Cardiac muscle cell (in vitro differentiated cells and primary cell): ENCODE measurements around the gene BFSP1. TPM values are rescaled to one million over a fixed set of nuclear protein-coding genes. Genes with fewer than 3 reads are reported as not detected.

ENCODE experiments used
- DNase-seq, 2 donors: peaks; one replicate each; pipeline versions ENCODE4 v3.0.0 to v3.0.0-alpha.2; 2010 to 2017; ENCODE audit warnings: low read depth in 1 of 2, low spot score in 1 of 2
- H3K27ac ChIP-seq: fragments of 200-600 bp; sonication (generic); 2 replicates; pipeline ENCODE4 v1.5.1; 2016
- H3K27me3 ChIP-seq: fragments of 200-600 bp; sonication (generic); 2 replicates; pipeline ENCODE4 v1.6.0; 2016; ENCODE audit warnings: control low read depth
- H3K36me3 ChIP-seq: fragments of 200-600 bp; sonication (generic); 2 replicates; pipeline ENCODE4 v1.5.1; 2016; ENCODE audit warnings: control low read depth
- H3K4me1 ChIP-seq: fragments of 200-600 bp; sonication (generic); 2 replicates; pipeline ENCODE4 v1.8.1; 2017; ENCODE audit warnings: low read depth, mild to moderate bottlenecking, mixed run types
- H3K4me3 ChIP-seq: fragments of 200-600 bp; sonication (generic); 2 replicates; pipeline ENCODE4 v1.5.1; 2016; ENCODE audit warnings: mild to moderate bottlenecking
- H3K9me3 ChIP-seq: fragments of 200-600 bp; sonication (generic); 2 replicates; pipeline ENCODE4 v1.5.1; 2017; ENCODE audit warnings: low read depth, mild to moderate bottlenecking, control low read depth
- CTCF ChIP-seq: IDR thresholded peaks from 2 replicates; pipeline ENCODE4 v1.5.1; 2012; ENCODE audit warnings: low read depth, mild to moderate bottlenecking, low read length
- polyA plus RNA-seq: library from polyadenylated mRNA; unstranded; fragments of >200 nt; fragmentation: Nextera tagmentation; extraction: Ambion mirVana; gene quantifications from 2 replicates; pipeline ENCODE4 v1.2.1, GENCODE V29; 2016
- total RNA-seq: library from RNA; depleted of rRNA; stranded (reverse); fragments of >200 nt; gene quantifications from 2 replicates; pipeline ENCODE4 v1.2.3, GENCODE V29; 2016

BFSP1 gene
- total RNA-seq (3.2 and 7.1 TPM in 2 replicates), polyA plus RNA-seq (4.9 and 5.3 TPM in 2 replicates)

- H3K9me3 ChIP-seq = no peaks in the 10 kb centered on the region
- no peak for TF ChIP-seq CTCF
- peaks cover 10% of the 10 kb centered on the region for H3K4me1 ChIP-seq
- H3K36me3 ChIP-seq = no peaks in the 10 kb centered on the region
- H3K27me3 ChIP-seq = no peaks in the 10 kb centered on the region
- peak within 1 kb of the TSS; percentile 33 for H3K4me3 ChIP-seq
- H3K27ac ChIP-seq = peak within 1 kb of the TSS; percentile 84
- peak; percentile 77 to 80 for DNase-seq
Observed at GRCh38 chr20:17530716-17531664, at the start of gene BFSP1. TSS of gene BFSP1 (minus strand) at chr20:17531379. CDS start at chr20:17531329, 50 bp downstream.

GRCh38 chr20:17580895-17581294 lies 49.7 kb upstream of the BFSP1 start:
- Histone ChIP-seq H3K4me1 (peaks cover 15% of the 10 kb centered on the region), H3K27me3 (no peaks in the 10 kb centered on the region), H3K36me3 (no peaks in the 10 kb centered on the region), H3K9me3 (no peaks in the 10 kb centered on the region), H3K4me3 (no peak overlapping the region), H3K27ac (peak overlapping the region; percentile 62)
- TF ChIP-seq CTCF = no peak
- no peak for DNase-seq

GRCh38 chr20:17579369-17580039 lies 48.3 kb upstream of the BFSP1 start:
- no peak for TF ChIP-seq CTCF
- Histone ChIP-seq H3K27ac (no peak overlapping the region), H3K36me3 (no peaks in the 10 kb centered on the region), H3K9me3 (no peaks in the 10 kb centered on the region), H3K27me3 (no peaks in the 10 kb centered on the region), H3K4me3 (no peak overlapping the region), H3K4me1 (peaks cover 17% of the 10 kb centered on the region)
- DNase-seq = no peak

GRCh38 chr20:17576215-17576614 lies 45.0 kb upstream of the BFSP1 start:
- no peak for DNase-seq
- Histone ChIP-seq H3K36me3 (no peaks in the 10 kb centered on the region), H3K9me3 (no peaks in the 10 kb centered on the region), H3K4me3 (no peak overlapping the region), H3K27ac (no peak overlapping the region), H3K27me3 (no peaks in the 10 kb centered on the region), H3K4me1 (peaks cover 35% of the 10 kb centered on the region)
- no peak for TF ChIP-seq CTCF

GRCh38 chr20:17573463-17573862 lies 42.3 kb upstream of the BFSP1 start:
- Histone ChIP-seq H3K27ac (no peak overlapping the region), H3K4me1 (peaks cover 30% of the 10 kb centered on the region), H3K36me3 (no peaks in the 10 kb centered on the region), H3K27me3 (no peaks in the 10 kb centered on the region), H3K4me3 (no peak overlapping the region), H3K9me3 (no peaks in the 10 kb centered on the region)
- DNase-seq = no peak
- TF ChIP-seq CTCF = no peak
